H1 (cell line): Measurements from ENCODE around the gene BCAR3. TPM values are rescaled to one million over a fixed set of nuclear protein-coding genes. Genes with fewer than 3 reads are reported as not detected.
A peak's percentile ranks its signal among the peaks of the same experiment; 100 is the strongest.

Source experiments
- CTCF ChIA-PET: fragments of 300-600 bp; sonication (Branson Sonifier 250); formaldehyde crosslinking; loops from one replicate; lab custom pipeline; 2021; ENCODE audit not compliant: partially characterized antibody; lab: Charles Lee
- POLR2A ChIA-PET: fragments of 300-600 bp; sonication (Branson Sonifier 250); formaldehyde crosslinking; loops from one replicate; lab custom pipeline; 2021; ENCODE audit warnings: inconsistent platforms; ENCODE audit not compliant: partially characterized antibody; lab: Charles Lee
- DNase-seq, 2 experiments: peaks; one replicate each; pipeline versions ENCODE4 v3.0.0 to v3.0.0-alpha.2; 2010 to 2022; ENCODE audit warnings: low spot score in 2 of 2, low read depth in 1 of 2, mixed read lengths in 1 of 2
- FAIRE-seq: peaks from 2 replicates; lab custom pipeline; 2011; peaks lifted over from hg19 to GRCh38; lab: Jason Lieb, UNC
- H2AFZ ChIP-seq: 2 replicates; pipeline ENCODE4 v1.8.1; 2012; ENCODE audit warnings: low read length, inconsistent platforms
- H2AK5ac ChIP-seq: 2 replicates; pipeline ENCODE4 v1.6.1; 2013; ENCODE audit warnings: low read depth, low read length
- H2BK120ac ChIP-seq: replicated peaks from 2 replicates; pipeline ENCODE3; 2013; ENCODE audit warnings: low read depth, low read length, inconsistent platforms
- H2BK12ac ChIP-seq: 2 replicates; pipeline ENCODE4 v1.6.1; 2013; ENCODE audit warnings: low read depth, low read length
- H2BK15ac ChIP-seq: 2 replicates; pipeline ENCODE4 v1.6.1; 2013; ENCODE audit warnings: low read length
- H2BK20ac ChIP-seq: 2 replicates; pipeline ENCODE4 v1.6.1; 2013; ENCODE audit warnings: low read length
- H2BK5ac ChIP-seq: 2 replicates; pipeline ENCODE4 v1.6.1; 2013; ENCODE audit warnings: low read depth, low read length
- H3K14ac ChIP-seq: 2 replicates; pipeline ENCODE4 v1.6.1; 2013; ENCODE audit warnings: inconsistent platforms; ENCODE audit not compliant: insufficient read length
- H3K18ac ChIP-seq: 2 replicates; pipeline ENCODE4 v1.6.1; 2013; ENCODE audit warnings: low read length; ENCODE audit errors: extremely low read depth
- H3K23ac ChIP-seq: 2 replicates; pipeline ENCODE4 v1.6.1; 2013; ENCODE audit warnings: inconsistent platforms; ENCODE audit not compliant: insufficient read length
- H3K23me2 ChIP-seq: 2 replicates; pipeline ENCODE4 v1.6.1; 2013; ENCODE audit warnings: low read depth, low read length
- H3K27ac ChIP-seq: 2 replicates; pipeline ENCODE4 v1.6.1; 2011; ENCODE audit warnings: low read depth, low read length, inconsistent platforms
- H3K27me3 ChIP-seq, 4 experiments: replicated peaks in 1 of 4; 1 replicate in 1 of 4; 2 replicates in 3 of 4; pipeline versions ENCODE4 v1.6.1 to v1.8.1; 2011 to 2013; ENCODE audit warnings: low read length in 3 of 4, mild to moderate bottlenecking in 3 of 4, inconsistent platforms in 2 of 4, mixed read lengths in 2 of 4, moderate library complexity in 1 of 4; ENCODE audit not compliant: control insufficient read depth in 3 of 4, insufficient read depth in 3 of 4; ENCODE audit errors: extremely low read depth in 1 of 4
- H3K36me3 ChIP-seq, 4 experiments: 2 replicates each; pipeline versions ENCODE4 v1.6.1 to v1.8.1; 2011 to 2013; ENCODE audit warnings: mild to moderate bottlenecking in 4 of 4, low read length in 3 of 4, moderate library complexity in 2 of 4, control low read depth in 1 of 4, inconsistent platforms in 1 of 4; ENCODE audit not compliant: insufficient read depth in 4 of 4, control insufficient read depth in 2 of 4
- H3K4ac ChIP-seq: replicated peaks from 2 replicates; pipeline ENCODE3; 2013; ENCODE audit warnings: low read length, low read depth, mixed read lengths, inconsistent platforms; ENCODE audit not compliant: insufficient read length
- H3K4me1 ChIP-seq, 4 experiments: replicated peaks in 1 of 4; 1 replicate in 1 of 4; 2 replicates in 3 of 4; pipeline versions ENCODE4 v1.6.1 to v1.8.1; 2011 to 2013; ENCODE audit warnings: low read length in 3 of 4, inconsistent platforms in 2 of 4, mixed read lengths in 1 of 4; ENCODE audit not compliant: insufficient read depth in 4 of 4, control insufficient read depth in 3 of 4
- H3K4me2 ChIP-seq, 2 experiments: 2 replicates each; pipeline versions ENCODE4 v1.6.1 to v1.8.1; 2011 to 2013; ENCODE audit warnings: low read depth in 2 of 2, low read length in 2 of 2, control low read depth in 1 of 2, inconsistent platforms in 1 of 2, mild to moderate bottlenecking in 1 of 2; ENCODE audit not compliant: insufficient read depth in 1 of 2
- H3K4me3 ChIP-seq, 4 experiments: fragments of 200-600, 300-600 bp in 1 of 4; sonication (generic), shearing (Covaris generic), sonication (Bioruptor Twin) in 1 of 4; 2 replicates each; pipeline versions ENCODE4 v1.5.1 to v1.8.1; 2011 to 2016; ENCODE audit warnings: low read length in 4 of 4, low read depth in 3 of 4, control low read depth in 2 of 4, inconsistent platforms in 2 of 4, mild to moderate bottlenecking in 2 of 4, mixed read lengths in 1 of 4, moderate library complexity in 1 of 4; ENCODE audit not compliant: insufficient read depth in 2 of 4; ENCODE audit errors: extremely low read depth in 1 of 4
- H3K56ac ChIP-seq: replicated peaks from 2 replicates; pipeline ENCODE3; 2013; ENCODE audit warnings: low read depth, mild to moderate bottlenecking, mixed read lengths, low read length, inconsistent platforms; ENCODE audit not compliant: insufficient read length
- H3K79me1 ChIP-seq: 2 replicates; pipeline ENCODE4 v1.6.1; 2013; ENCODE audit warnings: low read depth, low read length, control low read depth
- H3K79me2 ChIP-seq, 2 experiments: 2 replicates each; pipeline versions ENCODE4 v1.6.1 to v1.8.1; 2012 to 2013; ENCODE audit warnings: low read length in 2 of 2, mild to moderate bottlenecking in 2 of 2, inconsistent platforms in 1 of 2; ENCODE audit not compliant: insufficient read depth in 2 of 2, control insufficient read depth in 1 of 2
- H3K9ac ChIP-seq, 4 experiments: replicated peaks in 1 of 4; 1 replicate in 1 of 4; 2 replicates in 3 of 4; pipeline versions ENCODE4 v1.6.1 to v1.8.1; 2011 to 2013; ENCODE audit warnings: low read depth in 3 of 4, low read length in 3 of 4, control low read depth in 2 of 4, mild to moderate bottlenecking in 2 of 4, moderate library complexity in 2 of 4, inconsistent platforms in 1 of 4; ENCODE audit errors: extremely low read depth in 1 of 4
- H3K9me3 ChIP-seq, 2 experiments: 2 replicates each; pipeline versions ENCODE4 v1.6.1 to v1.8.1; 2012 to 2013; ENCODE audit warnings: mild to moderate bottlenecking in 2 of 2, moderate library complexity in 2 of 2, control low read depth in 1 of 2, inconsistent platforms in 1 of 2, low read depth in 1 of 2, low read length in 1 of 2, mixed read lengths in 1 of 2; ENCODE audit not compliant: insufficient read depth in 2 of 2
- H4K20me1 ChIP-seq, 2 experiments: replicated peaks in 1 of 2; 2 replicates each; pipeline versions ENCODE3 to v1.8.1; 2011 to 2013; ENCODE audit warnings: inconsistent platforms in 2 of 2, low read length in 2 of 2, mild to moderate bottlenecking in 1 of 2; ENCODE audit not compliant: insufficient read depth in 2 of 2, control insufficient read depth in 1 of 2
- H4K5ac ChIP-seq: 2 replicates; pipeline ENCODE4 v1.6.1; 2013; ENCODE audit warnings: low read length, low read depth, mixed read lengths, inconsistent platforms; ENCODE audit not compliant: insufficient read length
- H4K8ac ChIP-seq: 2 replicates; pipeline ENCODE4 v1.8.0; 2013; ENCODE audit warnings: mild to moderate bottlenecking, moderate library complexity, low read length, inconsistent platforms; ENCODE audit not compliant: insufficient read depth; ENCODE audit errors: extremely low read depth
- H4K91ac ChIP-seq: replicated peaks from 2 replicates; pipeline ENCODE3; 2013; ENCODE audit warnings: low read length, mixed read lengths, inconsistent platforms; ENCODE audit not compliant: insufficient read length
- BACH1 ChIP-seq: IDR thresholded peaks from 2 replicates; pipeline ENCODE4 v1.6.1; 2012; ENCODE audit warnings: low read length, improper control_type of control experiment
- BCL11A ChIP-seq, 2 experiments: IDR thresholded peaks; one replicate each; pipeline ENCODE4 v1.6.1; 2011; ENCODE audit warnings: low read depth in 2 of 2, low read length in 2 of 2, mild to moderate bottlenecking in 2 of 2
- BRCA1 ChIP-seq: IDR thresholded peaks from 2 replicates; pipeline ENCODE4 v1.6.1; 2012; ENCODE audit warnings: low read depth, low read length, improper control_type of control experiment
- CBX5 ChIP-seq: fragments of 300-800, 300-1000 bp; sonication (generic); IDR thresholded peaks from 2 replicates; pipeline ENCODE4 v1.7.1; 2016; ENCODE audit warnings: antibody characterized with exemption, low read length, low read depth
- CHD1 ChIP-seq: IDR thresholded peaks from 2 replicates; pipeline ENCODE4 v1.6.1; 2012; ENCODE audit warnings: low read depth, low read length, improper control_type of control experiment
- KDM4A ChIP-seq: IDR thresholded peaks from one replicate; pipeline ENCODE4 v1.7.1; 2012; ENCODE audit warnings: low read depth, mild to moderate bottlenecking, moderate library complexity, low read length, inconsistent platforms; ENCODE audit not compliant: severe bottlenecking
- KDM5A ChIP-seq: fragments of 200-600 bp; IDR thresholded peaks from 2 replicates; pipeline ENCODE4 v1.7.1; 2012; ENCODE audit warnings: mild to moderate bottlenecking, low read length, inconsistent platforms, mixed read lengths
- POLR2AphosphoS5 ChIP-seq: IDR thresholded peaks from 2 replicates; pipeline ENCODE4 v1.6.1; 2011; ENCODE audit warnings: low read depth, low read length
- POU5F1 ChIP-seq: IDR thresholded peaks from 2 replicates; pipeline ENCODE4 v1.6.1; 2011; ENCODE audit warnings: low read depth, mild to moderate bottlenecking, low read length, moderate library complexity
- RBBP5 ChIP-seq: IDR thresholded peaks from 2 replicates; pipeline ENCODE4 v1.7.1; 2012; ENCODE audit warnings: low read depth, mild to moderate bottlenecking, inconsistent platforms, low read length, moderate library complexity, borderline replicate concordance
- SIN3A ChIP-seq, 2 experiments: IDR thresholded peaks in 1 of 2; conservative IDR thresholded peaks in 1 of 2; 2 replicates each; pipeline ENCODE4 v1.6.1; 2011 to 2012; ENCODE audit warnings: low read length in 2 of 2, improper control_type of control experiment in 1 of 2, low read depth in 1 of 2, mild to moderate bottlenecking in 1 of 2
- SP4 ChIP-seq: IDR thresholded peaks from 2 replicates; pipeline ENCODE4 v1.6.1; 2012; ENCODE audit warnings: low read length, inconsistent platforms
- SRF ChIP-seq: IDR thresholded peaks from 2 replicates; pipeline ENCODE4 v1.6.1; 2011; ENCODE audit warnings: mild to moderate bottlenecking, low read depth, low read length, moderate library complexity
- TAF7 ChIP-seq: optimal IDR thresholded peaks from 2 replicates; pipeline ENCODE3; 2011; ENCODE audit warnings: low read depth, mild to moderate bottlenecking, inconsistent platforms, low read length, moderate library complexity, borderline replicate concordance
- WGBS, 2 experiments: shearing (Covaris generic) in 1 of 2; methylation state at CpG; one replicate each; pipeline versions ENCODE4 v1.1.6 to v1.1.7; 2013 to 2015; ENCODE audit warnings: low lambda C conversion rate in 2 of 2, mixed read lengths in 2 of 2, inconsistent platforms in 1 of 2, low coverage in 1 of 2, missing lambda C conversion rate in 1 of 2; ENCODE audit not compliant: insufficient replicate concordance in 2 of 2, insufficient coverage in 1 of 2, insufficient read length in 1 of 2; ENCODE audit errors: extremely low coverage in 1 of 2, missing lambda C conversion rate in 1 of 2; 5-methylcytosine and 5-hydroxymethylcytosine counted together
- polyA plus RNA-seq, 7 experiments: library from polyadenylated mRNA; depleted of rRNA in 3 of 7; stranded (reverse) in 5 of 7; unstranded in 2 of 7; fragments of >200 nt in 5 of 7; fragments of 200-250 nt in 2 of 7; gene quantifications; 1 replicate in 5 of 7; 2 replicates in 1 of 7; 4 replicates in 1 of 7; pipeline versions ENCODE4 v1.2.1 to v1.2.3, GENCODE V29; 2011 to 2013; ENCODE audit warnings: missing spikeins in 2 of 7, mixed read lengths in 2 of 7
- total RNA-seq: library from RNA; stranded (reverse); fragmentation: NEBNext Ultra II Directional; extraction: Animal tissue kit (Norgen Biotek cat#: 25700); gene quantifications from 2 replicates; pipeline ENCODE4 v1.2.1, GENCODE V29; 2021

Gene BCAR3
- total and polyA plus RNA-seq, 2 of the 8 experiments (the other 6 are each of a cell fraction or from before 2014, with no cell fraction given): 5.6 to 9.2 TPM

DNA sequence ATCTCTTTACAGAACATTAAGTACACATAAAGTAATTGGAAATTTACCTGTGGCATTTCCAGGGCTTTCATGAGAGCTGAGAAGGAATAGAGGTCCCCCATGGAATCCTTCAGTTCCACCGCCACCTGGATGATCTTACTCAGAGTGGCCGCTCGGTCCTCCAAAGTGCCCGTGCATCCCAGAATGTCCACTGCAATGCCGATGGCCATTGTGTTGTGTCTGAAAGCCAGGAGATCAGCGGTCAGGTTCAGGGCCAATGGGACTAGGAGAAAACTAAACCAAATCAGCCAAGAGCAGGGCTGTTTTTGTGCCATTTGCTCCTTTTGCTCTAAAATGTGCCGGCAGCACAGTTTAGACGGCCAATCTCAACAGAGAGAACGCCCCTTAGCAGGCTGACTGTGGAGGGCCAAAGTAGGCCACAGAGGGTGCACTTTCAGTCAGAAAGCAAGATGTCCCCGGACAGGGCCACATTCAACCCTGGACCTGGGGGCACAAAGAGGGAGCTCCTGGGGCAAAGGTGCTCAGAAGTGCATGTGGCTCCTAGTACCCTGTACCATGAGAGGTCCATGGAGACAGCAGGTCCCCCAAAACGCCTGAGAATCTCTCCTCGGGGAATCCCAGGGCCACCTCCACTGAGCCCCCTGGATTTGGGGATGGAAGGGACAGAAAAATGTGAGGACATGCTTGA is 109.9 kb downstream of the BCAR3 start:
- no peaks in the 10 kb centered on the region; a peak in 1 of 7 replicates for H3K27me3 ChIP-seq
- no peak overlapping the region for H3K27ac ChIP-seq
- no peaks in the 10 kb centered on the region for H3K79me2 ChIP-seq
- H4K5ac ChIP-seq: no peak overlapping the region
- CTCF ChIA-PET: interaction anchor here (0.8 to 1.6 kb wide), 2 partner anchors 47 to 267 kb away, joined by 3 to 6 read pairs; no protein-coding TSS in a partner anchor
- 89% methylated on average over 11 of the region's 12 CpGs; no CpG with 5 or more reads in 1 of the 2 experiments for WGBS, 2 experiments
- no peak overlapping the region for H4K8ac ChIP-seq
- H3K36me3 ChIP-seq: peaks cover 0 to 9% (median 3%) of the 10 kb centered on the region in 4 experiments; a peak in 4 of 8 replicates
- H3K23me2 ChIP-seq: no peaks in the 10 kb centered on the region
- H3K4me2 ChIP-seq: no peak overlapping the region
- H3K56ac ChIP-seq: no peak overlapping the region
- H3K4me3 ChIP-seq: no peak overlapping the region
- H2AFZ ChIP-seq: no peak overlapping the region
- no peak overlapping the region for H3K23ac ChIP-seq
- FAIRE-seq (no peak), DNase-seq (peak in 1 of 2 experiments; percentile 47)
- H2BK5ac ChIP-seq: no peak overlapping the region
- no peaks in the 10 kb centered on the region for H3K79me1 ChIP-seq
- TF ChIP-seq SIN3A (conservative IDR thresholded peaks at IDR 0.05 in 1 of 2, IDR thresholded peaks at IDR 0.05 in 1 of 2; ENCODE audit: low read depth in 1 of 2, low read length in 2 of 2) (no peak), SRF (no peak), BCL11A (IDR thresholded peaks at IDR 0.05; ENCODE audit: low read depth in 2 of 2, low read length in 2 of 2) (no peak), POU5F1 (no peak), KDM5A (no peak), CHD1 (no peak), BACH1 (no peak), KDM4A (no peak), CBX5 (no peak), SP4 (no peak), POLR2AphosphoS5 (no peak; the same call in 1 of the 2 replicates), TAF7 (no peak), RBBP5 (no peak), BRCA1 (no peak)
- H3K9ac ChIP-seq: no peak overlapping the region
- no peak overlapping the region for H3K18ac ChIP-seq
- no peaks in the 10 kb centered on the region for H3K9me3 ChIP-seq
- H2BK120ac ChIP-seq: no peak overlapping the region
- H3K4me1 ChIP-seq: no peaks in the 10 kb centered on the region
- no peak overlapping the region for H3K14ac ChIP-seq
- POLR2A ChIA-PET: interaction anchor here (0.6 to 1.1 kb wide), 4 partner anchors 10 to 230 kb away, joined by 3 read pairs; no protein-coding TSS in a partner anchor
- H3K4ac ChIP-seq: no peak overlapping the region
- no peak overlapping the region for H2BK12ac ChIP-seq
- no peak overlapping the region for H2BK15ac ChIP-seq
- peaks cover 2% of the 10 kb centered on the region in 2 experiments for H4K20me1 ChIP-seq
- H4K91ac ChIP-seq: no peak overlapping the region
- no peak overlapping the region for H2AK5ac ChIP-seq
- no peak overlapping the region for H2BK20ac ChIP-seq
